Measurements from ENCODE around the gene CRHR2.

The CRHR2 gene

DNA sequence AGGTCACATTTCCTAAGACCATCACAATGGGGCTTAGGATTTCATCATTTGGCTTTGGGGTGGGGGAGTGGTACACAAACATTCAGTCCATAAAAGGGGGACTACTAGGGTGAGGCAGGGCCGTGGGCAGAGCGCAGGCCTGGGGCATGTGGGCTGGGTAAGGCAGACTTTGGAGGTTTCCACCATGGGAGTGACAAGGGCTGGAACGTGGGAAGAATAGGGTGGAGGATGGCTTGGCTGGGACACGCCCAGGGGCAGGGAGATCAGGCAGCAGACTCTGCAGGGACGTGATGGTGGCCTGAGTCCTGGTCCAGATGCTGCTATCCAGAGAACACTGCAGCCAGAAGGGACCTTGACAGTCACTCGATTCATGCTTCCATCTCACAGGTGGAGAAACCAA lies 24.7 kb upstream of the CRHR2 start:
- no peak for DNase-seq
- H3K4me3 ChIP-seq (ENCODE audit: low read depth, low read length) = no peak overlapping the region
- H3K36me3 ChIP-seq = no peaks in the 10 kb centered on the region
- no peaks in the 10 kb centered on the region for H3K27me3 ChIP-seq (ENCODE audit: insufficient read depth, low read depth, severe bottlenecking)
- TF ChIP-seq, protein P1, sequence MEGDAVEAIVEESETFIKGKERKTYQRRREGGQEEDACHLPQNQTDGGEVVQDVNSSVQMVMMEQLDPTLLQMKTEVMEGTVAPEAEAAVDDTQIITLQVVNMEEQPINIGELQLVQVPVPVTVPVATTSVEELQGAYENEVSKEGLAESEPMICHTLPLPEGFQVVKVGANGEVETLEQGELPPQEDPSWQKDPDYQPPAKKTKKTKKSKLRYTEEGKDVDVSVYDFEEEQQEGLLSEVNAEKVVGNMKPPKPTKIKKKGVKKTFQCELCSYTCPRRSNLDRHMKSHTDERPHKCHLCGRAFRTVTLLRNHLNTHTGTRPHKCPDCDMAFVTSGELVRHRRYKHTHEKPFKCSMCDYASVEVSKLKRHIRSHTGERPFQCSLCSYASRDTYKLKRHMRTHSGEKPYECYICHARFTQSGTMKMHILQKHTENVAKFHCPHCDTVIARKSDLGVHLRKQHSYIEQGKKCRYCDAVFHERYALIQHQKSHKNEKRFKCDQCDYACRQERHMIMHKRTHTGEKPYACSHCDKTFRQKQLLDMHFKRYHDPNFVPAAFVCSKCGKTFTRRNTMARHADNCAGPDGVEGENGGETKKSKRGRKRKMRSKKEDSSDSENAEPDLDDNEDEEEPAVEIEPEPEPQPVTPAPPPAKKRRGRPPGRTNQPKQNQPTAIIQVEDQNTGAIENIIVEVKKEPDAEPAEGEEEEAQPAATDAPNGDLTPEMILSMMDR (IDR thresholded peaks at IDR 0.05; ENCODE audit: low read depth, low read length) = no peak
- H3K9me3 ChIP-seq (ENCODE audit: severe bottlenecking) = no peaks in the 10 kb centered on the region
- H3K27ac ChIP-seq = no peak overlapping the region

DNA sequence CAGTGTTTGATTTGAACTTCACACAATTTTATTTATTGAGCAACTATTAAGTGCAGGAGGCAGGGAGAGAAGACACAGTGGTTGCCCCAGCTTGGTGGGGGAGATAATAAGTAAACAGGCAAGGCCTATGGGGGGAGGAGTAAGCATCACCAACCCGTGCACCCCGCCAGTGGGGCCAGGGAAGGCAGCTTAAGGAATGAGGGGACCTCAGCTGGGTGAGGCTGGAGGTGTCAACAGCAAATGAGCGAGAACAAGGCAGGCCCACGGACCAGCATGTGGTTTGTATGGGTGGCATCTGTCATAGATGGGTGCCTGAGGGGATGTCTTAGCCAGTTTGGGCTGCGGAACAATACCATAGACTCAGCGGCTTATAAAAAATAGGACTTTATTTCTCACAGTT lies 24.1 kb upstream of the CRHR2 start:
- no peaks in the 10 kb centered on the region for H3K9me3 ChIP-seq (ENCODE audit: severe bottlenecking)
- H3K4me3 ChIP-seq (ENCODE audit: low read depth, low read length) = no peak overlapping the region
- H3K27me3 ChIP-seq (ENCODE audit: insufficient read depth, low read depth, severe bottlenecking) = no peaks in the 10 kb centered on the region
- TF ChIP-seq, protein P1 (IDR thresholded peaks at IDR 0.05; ENCODE audit: low read depth, low read length) = no peak
- H3K36me3 ChIP-seq = no peaks in the 10 kb centered on the region
- DNase-seq = no peak
- H3K27ac ChIP-seq = no peak overlapping the region

DNA sequence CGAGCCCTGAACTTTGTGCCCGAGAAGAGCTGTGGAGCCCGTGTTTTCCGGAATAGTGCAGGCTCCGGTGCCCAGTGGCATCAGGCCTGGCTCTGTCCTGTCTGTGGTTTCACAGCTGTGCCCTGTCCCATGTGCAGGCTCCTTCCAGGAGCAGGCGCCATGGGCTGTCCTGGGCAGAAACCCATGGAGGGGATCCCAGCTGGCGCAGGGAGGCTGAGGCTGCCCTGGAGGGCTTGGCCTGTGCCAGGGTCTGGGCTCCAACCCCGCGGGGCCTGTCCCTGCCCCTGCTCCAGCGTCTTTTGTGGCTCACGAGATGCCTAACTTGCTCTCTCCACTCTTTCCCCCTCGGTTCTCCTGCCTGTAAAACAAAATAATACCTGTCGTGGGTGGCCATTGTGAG lies 23.3 kb upstream of the CRHR2 start:
- Histone ChIP-seq H3K27ac (no peak overlapping the region), H3K4me3 (ENCODE audit: low read depth, low read length) (no peak overlapping the region), H3K27me3 (ENCODE audit: insufficient read depth, low read depth, severe bottlenecking) (no peaks in the 10 kb centered on the region)

DNA sequence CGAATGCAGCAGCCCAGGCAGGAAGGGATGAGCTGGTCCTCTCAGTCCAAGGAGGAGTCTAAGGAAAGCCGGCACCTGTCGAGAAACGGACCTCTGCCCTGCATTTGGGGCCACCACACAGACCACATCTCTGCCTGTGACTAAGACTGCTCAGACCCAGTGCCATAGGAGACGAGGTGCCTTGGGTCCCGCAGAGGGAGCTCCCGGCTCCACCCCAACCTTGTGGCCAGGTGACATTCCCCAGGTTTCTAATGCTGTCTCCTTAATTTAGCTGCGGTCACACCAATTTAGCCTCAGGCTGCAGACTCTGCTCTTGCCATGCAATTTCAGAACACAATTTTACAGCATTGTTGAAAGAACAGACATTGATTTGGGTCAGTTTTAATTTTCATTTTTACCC lies 22.8 kb upstream of the CRHR2 start:
- no peak for DNase-seq
- Histone ChIP-seq H3K27me3 (ENCODE audit: insufficient read depth, low read depth, severe bottlenecking) (no peaks in the 10 kb centered on the region), H3K9me3 (ENCODE audit: severe bottlenecking) (no peaks in the 10 kb centered on the region), H3K27ac (no peak overlapping the region), H3K4me3 (ENCODE audit: low read depth, low read length) (no peak overlapping the region), H3K36me3 (no peaks in the 10 kb centered on the region)
- TF ChIP-seq, protein P1 (IDR thresholded peaks at IDR 0.05; ENCODE audit: low read depth, low read length) = no peak

More for the DNA sequence above, 23.3 kb upstream of the CRHR2 start:
- Histone ChIP-seq H3K9me3 (ENCODE audit: severe bottlenecking) (no peaks in the 10 kb centered on the region), H3K36me3 (no peaks in the 10 kb centered on the region)
- DNase-seq = no peak
- TF ChIP-seq, protein P1 (IDR thresholded peaks at IDR 0.05; ENCODE audit: low read depth, low read length) = no peak

DNA sequence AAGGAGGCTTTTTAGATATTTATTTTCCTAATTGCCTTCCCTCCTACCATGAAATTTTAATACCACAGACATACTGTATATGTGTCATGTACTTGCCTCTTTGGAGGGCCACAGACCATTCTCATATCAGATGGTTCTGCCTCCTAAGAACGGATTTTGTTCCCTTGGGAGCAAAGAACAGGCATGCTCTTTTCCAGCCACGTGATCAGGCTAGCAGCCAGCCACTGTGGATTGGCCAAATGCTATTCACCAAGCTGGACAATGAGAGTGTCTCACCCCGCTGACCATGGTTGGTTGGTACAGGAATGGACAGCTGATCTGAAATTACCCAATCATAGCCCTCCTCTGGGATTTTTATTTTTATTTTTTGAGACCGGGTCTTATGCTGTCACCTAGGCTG lies 21.5 kb upstream of the CRHR2 start:
- no peak for DNase-seq
- Histone ChIP-seq H3K4me3 (ENCODE audit: low read depth, low read length) (no peak overlapping the region), H3K27me3 (ENCODE audit: insufficient read depth, low read depth, severe bottlenecking) (no peaks in the 10 kb centered on the region), H3K36me3 (no peaks in the 10 kb centered on the region), H3K9me3 (ENCODE audit: severe bottlenecking) (no peaks in the 10 kb centered on the region), H3K27ac (no peak overlapping the region)
- TF ChIP-seq, protein P1 (IDR thresholded peaks at IDR 0.05; ENCODE audit: low read depth, low read length) = no peak

DNA sequence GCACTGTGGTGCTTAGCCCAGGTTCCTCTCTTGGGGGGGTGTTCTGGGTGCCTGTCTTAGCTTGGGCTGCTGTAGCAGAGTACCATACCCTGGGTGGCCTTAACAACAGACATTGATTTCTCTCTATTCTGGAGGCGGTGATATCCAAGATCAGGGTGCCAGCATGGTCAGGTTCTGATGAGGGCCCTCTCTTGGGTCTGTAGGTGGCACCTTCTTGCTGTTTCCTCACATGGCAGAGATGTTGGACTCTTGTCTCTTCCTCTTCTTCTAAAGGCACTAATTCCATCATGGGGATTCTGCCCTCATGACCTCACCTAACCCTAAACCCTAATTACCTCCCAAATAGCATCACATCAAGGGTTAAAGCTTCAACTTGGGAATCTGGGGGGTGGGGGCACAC lies 19.9 kb upstream of the CRHR2 start:
- Histone ChIP-seq H3K4me3 (ENCODE audit: low read depth, low read length) (no peak overlapping the region), H3K27ac (no peak overlapping the region), H3K36me3 (no peaks in the 10 kb centered on the region), H3K27me3 (ENCODE audit: insufficient read depth, low read depth, severe bottlenecking) (no peaks in the 10 kb centered on the region), H3K9me3 (ENCODE audit: severe bottlenecking) (no peaks in the 10 kb centered on the region)
- TF ChIP-seq, protein P1 (IDR thresholded peaks at IDR 0.05; ENCODE audit: low read depth, low read length) = peak; percentile 68
- DNase-seq = no peak

Data from WERI-Rb-1 (cell line).